Endometrial microvascular endothelial cells (primary cell): ENCODE results near the gene STYX. TPM values are rescaled to one million over a fixed set of nuclear protein-coding genes. Genes with fewer than 3 reads are reported as not detected.

Experiments used
- in situ Hi-C: cut with HindIII; loops from 2 replicates; pipeline ENCODE4 v1.10.0; 2017; ENCODE audit warnings: low sequenced_read_pairs, low pct_unique_long_range_greater_than_20kb; ENCODE audit errors: inconsistent ontology term
- total RNA-seq: library from RNA; depleted of rRNA; stranded (reverse); fragments of >200 nt; gene quantifications from one replicate; pipeline ENCODE4 v1.2.3, GENCODE V29; 2015; ENCODE audit errors: inconsistent ontology term

STYX gene
- total RNA-seq, 1 donor from 2014 or later, result 26.0 TPM

DNA sequence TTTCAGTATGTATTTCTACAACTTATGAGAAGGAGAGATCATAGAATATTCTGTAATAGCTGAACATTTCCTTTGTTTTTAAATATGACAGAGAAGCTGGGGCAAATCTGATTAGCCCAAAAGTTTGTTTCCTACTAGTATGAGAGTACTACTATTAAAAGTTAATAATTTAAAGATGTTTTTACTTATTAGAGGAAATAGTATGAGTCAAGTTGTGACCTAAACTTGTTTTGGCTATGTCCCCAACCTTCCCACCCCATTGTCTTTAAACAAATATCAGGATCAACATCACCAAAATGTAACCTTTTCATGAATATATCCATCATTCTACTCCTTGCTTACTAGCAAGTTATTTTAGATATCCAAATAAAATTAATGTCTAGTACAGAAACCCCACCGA lies 50.9 kb downstream of the STYX start:
- in situ Hi-C loops, result no loop called here

GRCh38 chr14:52781629-52782028 lies 51.7 kb downstream of the STYX start:
- in situ Hi-C loops, result no loop called here

DNA sequence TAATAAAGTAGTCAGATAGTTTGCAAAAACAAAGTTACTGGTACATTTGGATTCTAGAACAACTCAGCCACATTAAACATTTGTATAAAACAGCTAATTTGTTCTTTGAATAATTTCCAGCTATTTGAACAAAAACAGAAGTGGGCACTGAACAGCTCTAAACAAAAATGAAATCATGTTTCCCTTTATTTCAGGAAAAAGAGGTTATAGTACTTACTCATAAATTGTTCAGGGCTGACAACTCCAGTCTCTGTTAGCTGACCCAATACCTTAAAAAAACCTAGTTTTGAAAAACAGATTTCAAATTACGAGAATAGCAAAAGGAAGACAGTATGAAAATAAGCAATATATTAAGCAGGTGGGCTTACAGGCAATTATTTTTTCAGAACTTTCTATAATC lies 53.2 kb downstream of the STYX start:
- in situ Hi-C loops, result no loop called here

DNA sequence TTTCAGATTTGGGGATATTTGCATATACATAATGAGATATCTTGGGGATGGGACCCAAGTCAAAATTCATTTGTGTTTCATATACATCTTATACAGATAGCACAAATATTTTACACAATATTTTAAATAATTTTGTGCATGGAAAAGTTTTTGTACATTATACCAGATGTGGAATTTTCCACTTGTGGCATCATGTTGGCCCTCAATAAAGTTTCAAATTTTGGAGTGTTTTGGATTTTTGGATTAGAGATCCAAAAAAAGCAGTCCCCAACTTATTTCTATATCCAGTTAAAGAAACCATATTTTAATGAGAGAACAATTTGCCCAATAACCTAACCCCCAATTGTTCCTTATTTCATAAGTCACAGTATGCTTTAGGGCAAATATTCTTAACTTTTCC lies 56.9 kb downstream of the STYX start:
- in situ Hi-C loops, result no loop called here

GRCh38 chr14:52789118-52789517 lies 59.2 kb downstream of the STYX start:
- in situ Hi-C loops, result no loop called here

DNA sequence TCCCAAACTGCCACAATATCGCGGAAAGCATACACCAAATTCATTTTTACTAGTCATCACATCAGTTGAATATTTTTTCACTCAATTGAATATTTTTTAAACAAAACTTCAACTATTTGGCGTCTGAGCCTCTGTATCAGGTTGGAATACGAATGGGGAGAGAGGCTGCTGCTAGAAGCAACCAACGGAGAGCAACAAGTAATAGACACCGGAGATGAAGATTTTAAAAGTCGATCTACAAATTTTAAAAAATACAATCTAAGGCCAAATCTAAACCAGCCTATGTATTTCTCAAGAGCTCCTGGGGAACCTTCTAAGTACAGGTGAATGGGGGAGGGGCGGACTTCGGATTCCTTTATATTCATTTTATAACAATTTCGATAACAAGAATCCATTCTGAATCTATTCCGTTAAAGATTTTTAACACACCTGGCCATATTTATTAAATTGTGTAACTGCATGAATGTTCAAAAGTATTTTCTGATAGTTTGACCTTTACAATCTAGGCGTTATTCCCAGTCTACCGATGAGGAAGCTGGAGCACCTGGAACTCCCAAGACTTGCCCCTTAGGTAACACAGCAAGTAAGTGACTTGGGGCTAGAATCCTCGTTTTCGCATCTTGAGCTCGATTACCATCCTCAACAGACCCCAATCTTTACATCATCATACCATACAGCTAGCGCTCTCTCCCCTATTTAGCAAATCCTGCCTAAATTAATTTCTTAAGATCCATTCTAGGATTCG lies 60.2 kb downstream of the STYX start:
- in situ Hi-C loops, result no loop called here

DNA sequence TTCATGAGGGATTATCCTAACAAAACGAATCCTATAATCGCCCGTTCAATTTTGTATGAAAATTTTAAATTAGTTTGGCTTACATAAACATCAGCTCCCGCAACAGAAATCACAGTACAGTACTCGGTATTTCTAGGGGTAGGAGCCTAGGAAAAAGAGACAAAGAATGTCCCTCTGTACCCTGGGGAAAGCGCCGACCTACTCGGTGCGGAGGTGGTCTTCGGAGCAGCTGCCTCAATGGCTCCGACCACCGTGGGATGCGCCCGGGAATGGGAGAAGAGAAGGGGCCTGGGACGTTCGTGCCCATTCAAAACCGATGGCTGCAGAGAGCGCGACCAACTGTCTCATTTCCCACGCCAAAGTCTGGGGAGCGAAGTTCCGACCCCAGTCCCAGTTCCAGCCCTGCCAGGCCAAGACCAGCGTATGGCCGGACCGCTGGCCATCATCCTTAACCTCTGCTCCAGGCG lies 60.8 kb downstream of the STYX start:
- in situ Hi-C loops, result no loop called here

- in situ Hi-C loops, result no loop called here
These were observed 61.5 kb downstream of the STYX start, which contains the start of gene GNPNAT1 for GRCh38 chr14:52791223-52792096. Gene GNPNAT1 (minus strand): TSS chr14:52791607. CDS start chr14:52784650, 6,957 bp downstream.

DNA sequence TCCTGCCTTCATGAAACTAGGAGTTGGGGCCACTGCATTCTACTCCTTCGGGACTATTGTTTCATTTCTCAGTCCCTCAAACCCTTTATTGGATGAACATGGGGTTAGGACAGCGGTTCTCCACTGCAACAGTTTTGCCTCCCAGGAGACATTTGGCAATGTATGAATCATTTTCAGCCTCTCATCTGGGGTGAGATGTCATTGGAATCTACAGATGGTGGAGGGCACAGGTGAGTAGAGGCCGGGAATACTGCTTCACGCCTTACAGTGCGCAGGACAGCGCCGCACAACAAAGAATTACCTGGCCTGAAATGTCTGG lies 62.1 kb downstream of the STYX start:
- in situ Hi-C loops, result no loop called here

DNA sequence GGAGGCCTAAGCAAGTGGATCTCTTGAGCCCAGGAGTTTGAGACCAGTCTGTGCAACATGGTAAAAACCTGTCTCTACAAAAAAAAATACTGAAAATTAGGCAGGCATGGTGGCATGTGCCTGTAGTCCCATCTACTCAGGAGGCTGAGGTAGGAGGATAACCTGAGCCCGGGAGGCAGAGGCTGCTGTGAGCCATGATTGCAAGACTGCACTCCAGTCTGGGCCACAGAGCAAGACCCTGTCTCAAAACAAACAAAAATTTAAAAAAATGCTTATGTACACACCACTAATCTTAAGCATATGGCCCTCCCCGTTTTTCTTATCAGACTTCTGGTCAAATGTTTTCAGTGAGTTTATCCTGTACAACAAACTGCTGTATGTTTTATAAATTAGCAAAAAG lies 63.1 kb downstream of the STYX start:
- in situ Hi-C loops, result no loop called here

GRCh38 chr14:52797653-52798052 lies 67.7 kb downstream of the STYX start:
- in situ Hi-C loops, result no loop called here

- in situ Hi-C loops, result no loop called here
These were observed 68.9 kb downstream of the STYX start for GRCh38 chr14:52798826-52799225.

DNA sequence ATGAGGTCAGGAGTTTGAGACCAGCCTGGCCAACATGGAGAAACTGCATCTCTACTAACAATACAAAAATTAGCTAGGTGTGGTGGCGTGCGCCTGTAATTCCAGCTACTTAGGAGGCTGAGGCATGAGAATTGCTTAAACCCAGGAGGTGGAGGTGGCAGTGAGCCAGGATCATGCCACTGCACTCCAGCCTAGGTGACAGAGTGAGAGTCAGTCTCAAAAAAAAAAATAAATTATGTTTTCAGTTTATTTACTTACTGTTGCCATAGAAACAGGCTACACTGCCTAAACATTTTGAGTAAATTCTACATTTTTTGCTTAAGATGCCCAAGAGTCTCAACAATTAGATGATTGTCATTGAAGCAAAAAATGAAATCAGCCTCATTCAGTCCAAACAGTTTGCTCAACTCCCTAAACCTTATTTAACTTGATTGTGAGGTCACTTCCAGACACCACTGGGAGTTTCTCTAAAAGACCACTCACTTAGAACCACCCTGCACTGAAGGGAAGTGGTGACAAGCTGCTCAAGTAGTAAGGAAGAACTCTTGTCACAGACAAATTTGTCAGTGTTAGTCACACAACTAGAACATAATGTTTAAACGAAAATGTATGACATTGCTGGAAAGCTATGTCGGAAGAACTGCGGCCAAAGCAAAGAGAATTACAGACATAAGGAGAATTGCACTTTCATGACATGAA lies 71.2 kb downstream of the STYX start:
- in situ Hi-C loops, result no loop called here

GRCh38 chr14:52802597-52802996 lies 72.6 kb downstream of the STYX start:
- in situ Hi-C loops, result no loop called here

GRCh38 chr14:52806115-52806514 lies 76.1 kb downstream of the STYX start:
- in situ Hi-C loops, result no loop called here

- in situ Hi-C loops, result no loop called here
These were observed 78.1 kb downstream of the STYX start for GRCh38 chr14:52808101-52808500.

- in situ Hi-C loops, result no loop called here
These were observed 91.9 kb downstream of the STYX start for GRCh38 chr14:52821805-52822250.

- in situ Hi-C loops, result no loop called here
These were observed 94.5 kb downstream of the STYX start for GRCh38 chr14:52824462-52824861.
